Activated naive CD4-positive, alpha-beta T cell treated with anti-CD3 and anti-CD28 coated beads, Interleukin-2, amount 50 U/mL, for 16 hours (primary cell): Measurements from ENCODE around the gene CPLX4.
"Not testable (repeated sequence)": the region's sequence is repeated elsewhere in the genome, so short reads cannot be mapped to it uniquely, and the experiment has no call there.

ENCODE experiments used
- DNase-seq: peaks from one replicate; pipeline ENCODE4 v3.0.0-alpha.2; 2020

Gene CPLX4

GRCh38 chr18:59268721-59269562 is 49.5 kb downstream of the CPLX4 start:
- DNase-seq: no peak

- DNase-seq: no peak
Measured at GRCh38 chr18:59268127-59268720, 50.2 kb downstream of the CPLX4 start.

GRCh38 chr18:59267503-59268126 is 50.8 kb downstream of the CPLX4 start:
- DNase-seq: no peak

GRCh38 chr18:59266886-59267502 is 51.5 kb downstream of the CPLX4 start:
- DNase-seq: no peak

- no peak for DNase-seq
Measured at GRCh38 chr18:59266459-59266858, 52.0 kb downstream of the CPLX4 start.

DNA sequence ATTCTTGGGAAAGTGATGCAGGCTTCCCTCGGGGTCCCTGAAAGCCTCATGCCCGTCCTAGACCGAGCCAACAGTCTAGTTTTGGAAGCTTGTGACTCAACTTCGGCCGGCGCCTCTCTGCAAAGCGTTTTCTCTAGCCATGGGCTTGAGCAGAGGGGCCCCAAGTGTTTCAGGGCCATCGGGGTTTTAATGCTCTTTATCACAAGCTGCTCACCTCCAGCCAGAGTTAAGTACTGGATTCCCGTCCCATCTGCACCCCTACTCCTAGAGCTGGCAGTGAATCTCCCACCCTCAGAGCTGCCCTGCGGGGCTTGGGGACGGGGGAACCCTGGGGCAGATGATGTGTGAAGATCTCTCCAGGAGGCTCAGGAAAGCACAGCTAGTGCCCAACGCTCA is 52.5 kb downstream of the CPLX4 start:
- DNase-seq: no peak

GRCh38 chr18:59265246-59265973 is 53.0 kb downstream of the CPLX4 start:
- DNase-seq: no peak

GRCh38 chr18:59264651-59265245 is 53.7 kb downstream of the CPLX4 start:
- no peak for DNase-seq

DNA sequence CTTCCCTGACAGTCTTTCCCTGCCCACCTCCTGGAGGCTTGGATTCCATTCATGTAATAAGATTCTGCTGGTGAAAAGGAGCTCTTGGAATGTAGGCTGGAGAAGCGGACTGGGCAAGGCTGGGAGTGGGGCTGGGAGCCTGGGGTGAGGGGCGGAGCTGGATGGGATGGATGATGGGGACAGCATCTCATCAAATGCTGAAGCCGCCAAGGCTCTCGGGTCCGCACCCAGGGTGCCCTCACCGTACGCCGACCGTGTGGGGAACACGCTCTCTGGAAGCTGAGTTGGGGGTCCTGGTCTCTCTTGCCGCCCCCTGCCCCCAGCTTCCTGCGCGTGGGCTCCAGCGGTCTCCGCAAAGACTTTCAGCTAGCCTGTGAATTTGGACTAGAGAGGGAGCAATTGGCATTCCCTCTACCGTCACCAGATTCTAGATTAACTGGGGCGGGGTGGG is 54.3 kb downstream of the CPLX4 start:
- no peak for DNase-seq

GRCh38 chr18:59263661-59264060 is 54.8 kb downstream of the CPLX4 start:
- no peak for DNase-seq

GRCh38 chr18:59262243-59262642 is 56.2 kb downstream of the CPLX4 start:
- not testable (repeated sequence) for DNase-seq

- DNase-seq: not testable (repeated sequence)
Measured at GRCh38 chr18:59261842-59262241, 56.6 kb downstream of the CPLX4 start.

GRCh38 chr18:59255491-59255890 is 63.0 kb downstream of the CPLX4 start:
- DNase-seq: not testable (repeated sequence)

DNA sequence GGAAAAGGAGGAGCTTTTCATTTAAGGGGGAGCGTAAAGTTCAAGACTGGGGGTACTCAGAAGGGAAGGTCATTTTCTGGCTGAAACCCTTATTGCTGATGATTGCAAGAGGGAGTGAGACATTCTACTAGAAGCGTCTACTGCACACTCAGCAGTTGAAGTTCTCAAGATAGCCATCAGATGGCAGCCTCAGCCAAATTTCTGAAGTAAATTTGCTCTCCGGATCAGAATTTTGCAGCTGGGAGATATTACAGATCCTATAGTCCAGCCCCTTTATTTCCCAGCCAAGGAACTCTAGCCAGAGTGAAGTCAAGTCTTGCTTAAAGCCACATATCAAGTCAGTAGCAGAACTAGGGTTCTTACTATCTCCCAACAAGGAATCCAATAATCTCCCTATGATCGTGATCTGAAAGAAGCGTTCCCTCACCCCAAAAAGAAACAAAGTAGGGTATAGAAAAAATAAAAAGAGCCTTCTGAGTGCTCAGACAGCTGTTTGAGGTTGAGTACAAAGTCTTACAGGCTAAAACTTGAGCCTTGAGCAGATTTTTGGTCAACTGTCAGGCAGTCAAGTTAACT is 69.2 kb downstream of the CPLX4 start:
- DNase-seq: no peak

- no peak for DNase-seq
Measured at GRCh38 chr18:59246796-59247195, 71.7 kb downstream of the CPLX4 start.
